GM12873 (cell line): ENCODE measurements around the gene SNTG2.

Experiments used
- TF ChIP-seq, protein P1 (sequence below): IDR thresholded peaks from 2 replicates; pipeline ENCODE4 v1.5.1; 2012; ENCODE audit warnings: low read depth, mild to moderate bottlenecking, moderate library complexity, low read length, control low read depth; ENCODE audit not compliant: insufficient read depth; ENCODE audit errors: missing control alignments

The SNTG2 gene

DNA sequence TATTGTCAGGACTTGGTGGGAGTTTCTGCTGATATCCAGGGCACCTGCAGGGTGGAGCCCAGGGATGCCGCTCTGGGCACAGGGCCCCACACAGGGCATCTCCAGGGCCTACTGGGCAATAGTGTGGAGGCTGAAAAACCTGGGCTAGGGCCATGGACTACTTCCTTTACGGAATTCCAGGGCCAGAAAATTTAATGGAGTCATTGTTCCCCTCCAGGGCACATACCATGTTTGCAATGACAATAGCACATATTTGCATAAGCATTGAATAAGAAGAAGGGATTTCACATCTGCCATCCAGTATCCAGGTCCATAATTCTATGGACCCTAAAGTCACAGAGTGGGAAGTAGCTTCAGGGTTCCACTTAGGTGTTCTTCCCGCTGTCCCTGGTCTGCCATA, 358.9 kb downstream of the SNTG2 start:
- TF ChIP-seq, protein P1, sequence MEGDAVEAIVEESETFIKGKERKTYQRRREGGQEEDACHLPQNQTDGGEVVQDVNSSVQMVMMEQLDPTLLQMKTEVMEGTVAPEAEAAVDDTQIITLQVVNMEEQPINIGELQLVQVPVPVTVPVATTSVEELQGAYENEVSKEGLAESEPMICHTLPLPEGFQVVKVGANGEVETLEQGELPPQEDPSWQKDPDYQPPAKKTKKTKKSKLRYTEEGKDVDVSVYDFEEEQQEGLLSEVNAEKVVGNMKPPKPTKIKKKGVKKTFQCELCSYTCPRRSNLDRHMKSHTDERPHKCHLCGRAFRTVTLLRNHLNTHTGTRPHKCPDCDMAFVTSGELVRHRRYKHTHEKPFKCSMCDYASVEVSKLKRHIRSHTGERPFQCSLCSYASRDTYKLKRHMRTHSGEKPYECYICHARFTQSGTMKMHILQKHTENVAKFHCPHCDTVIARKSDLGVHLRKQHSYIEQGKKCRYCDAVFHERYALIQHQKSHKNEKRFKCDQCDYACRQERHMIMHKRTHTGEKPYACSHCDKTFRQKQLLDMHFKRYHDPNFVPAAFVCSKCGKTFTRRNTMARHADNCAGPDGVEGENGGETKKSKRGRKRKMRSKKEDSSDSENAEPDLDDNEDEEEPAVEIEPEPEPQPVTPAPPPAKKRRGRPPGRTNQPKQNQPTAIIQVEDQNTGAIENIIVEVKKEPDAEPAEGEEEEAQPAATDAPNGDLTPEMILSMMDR = no peak

DNA sequence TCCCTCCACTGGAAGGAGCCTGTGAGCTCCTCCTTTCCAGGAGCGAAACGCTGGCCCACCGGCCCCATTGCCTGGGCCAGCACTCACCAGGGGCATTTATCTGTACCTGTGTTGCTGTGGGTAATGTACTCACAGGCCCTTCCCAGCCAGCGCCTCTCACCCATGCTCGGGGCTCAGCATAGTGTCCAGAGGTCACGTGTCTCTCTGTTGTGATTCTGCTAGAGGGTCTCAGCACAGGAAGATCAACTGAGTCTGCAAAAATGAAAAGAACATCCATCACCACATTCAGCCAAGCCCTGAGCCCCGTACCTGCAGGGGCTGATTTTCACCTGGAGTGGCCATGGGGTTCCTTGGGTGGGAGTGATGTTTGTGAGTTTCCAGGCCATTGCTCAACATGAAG, 359.6 kb downstream of the SNTG2 start:
- TF ChIP-seq, protein P1 = no peak

DNA sequence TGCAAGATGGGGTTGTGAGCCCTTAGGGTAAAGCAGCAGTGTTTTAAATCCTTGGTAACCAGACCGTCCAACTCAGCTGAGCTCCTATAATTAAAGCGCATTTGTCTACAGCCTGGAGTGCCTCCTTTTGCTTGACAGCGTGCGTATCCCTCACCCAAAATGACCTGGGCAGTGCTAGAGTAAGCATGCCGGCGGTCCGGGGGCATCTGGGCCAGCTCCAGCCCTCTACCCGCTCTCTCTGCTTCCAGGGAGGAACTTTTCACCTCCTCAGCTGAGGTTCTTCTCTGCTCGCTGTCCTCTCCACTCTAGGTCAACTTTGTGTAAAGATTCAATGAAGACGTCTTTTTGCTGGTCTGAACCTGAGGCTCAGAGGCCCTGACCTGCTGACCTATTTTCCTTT, 360.2 kb downstream of the SNTG2 start:
- TF ChIP-seq, protein P1 = no peak

DNA sequence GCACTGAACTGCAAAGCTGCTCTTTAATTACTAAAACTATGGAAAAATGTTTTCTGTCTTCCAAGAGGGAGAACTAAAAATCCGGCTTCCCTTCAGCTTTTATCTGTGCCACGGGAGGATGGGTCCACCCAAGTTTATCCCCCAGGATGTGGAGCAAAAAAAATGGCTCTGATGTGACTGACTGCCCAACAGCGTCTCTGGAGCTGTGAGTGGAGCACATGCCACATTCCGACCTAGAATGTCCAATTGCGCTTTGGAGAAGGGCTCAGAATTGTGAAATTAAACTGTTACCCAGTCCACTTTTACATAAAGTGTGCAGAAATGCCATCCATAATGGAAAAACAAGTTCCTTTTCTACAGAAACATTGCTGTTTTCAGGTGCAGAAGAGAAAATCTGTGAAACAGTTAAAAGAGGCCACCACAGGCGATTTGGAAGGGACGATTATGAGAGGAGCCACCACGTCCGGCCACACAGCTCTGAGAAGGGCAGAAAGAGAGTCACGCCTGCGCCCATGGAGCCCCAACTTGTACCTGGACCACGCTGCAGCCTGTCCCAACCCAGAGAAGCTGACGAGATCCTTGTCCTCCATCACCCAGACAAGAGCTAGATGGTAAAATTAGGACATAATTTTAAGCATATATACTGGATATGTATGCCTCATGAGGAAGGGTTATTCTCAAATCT, 362.7 kb downstream of the SNTG2 start:
- TF ChIP-seq, protein P1 = no peak

DNA sequence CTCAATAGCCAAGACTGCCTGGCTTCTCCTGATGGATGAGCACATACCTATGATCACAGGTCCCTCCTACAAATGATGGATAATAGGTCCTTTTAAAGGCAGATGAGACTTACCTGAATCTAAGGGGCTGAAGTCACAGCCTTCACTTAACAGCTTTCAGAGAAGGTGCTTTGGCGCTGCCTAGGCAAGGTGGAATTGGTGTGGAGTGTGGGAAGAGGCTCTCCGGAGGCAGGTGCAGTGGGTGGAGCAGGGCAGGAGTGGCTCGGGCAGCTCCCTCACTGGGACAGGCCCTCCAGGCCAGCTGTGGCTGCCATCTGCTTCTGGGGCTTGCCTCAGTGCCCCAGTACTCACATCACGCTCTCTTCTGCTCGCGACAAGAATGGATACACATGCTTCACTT, 363.6 kb downstream of the SNTG2 start:
- TF ChIP-seq, protein P1 = no peak

DNA sequence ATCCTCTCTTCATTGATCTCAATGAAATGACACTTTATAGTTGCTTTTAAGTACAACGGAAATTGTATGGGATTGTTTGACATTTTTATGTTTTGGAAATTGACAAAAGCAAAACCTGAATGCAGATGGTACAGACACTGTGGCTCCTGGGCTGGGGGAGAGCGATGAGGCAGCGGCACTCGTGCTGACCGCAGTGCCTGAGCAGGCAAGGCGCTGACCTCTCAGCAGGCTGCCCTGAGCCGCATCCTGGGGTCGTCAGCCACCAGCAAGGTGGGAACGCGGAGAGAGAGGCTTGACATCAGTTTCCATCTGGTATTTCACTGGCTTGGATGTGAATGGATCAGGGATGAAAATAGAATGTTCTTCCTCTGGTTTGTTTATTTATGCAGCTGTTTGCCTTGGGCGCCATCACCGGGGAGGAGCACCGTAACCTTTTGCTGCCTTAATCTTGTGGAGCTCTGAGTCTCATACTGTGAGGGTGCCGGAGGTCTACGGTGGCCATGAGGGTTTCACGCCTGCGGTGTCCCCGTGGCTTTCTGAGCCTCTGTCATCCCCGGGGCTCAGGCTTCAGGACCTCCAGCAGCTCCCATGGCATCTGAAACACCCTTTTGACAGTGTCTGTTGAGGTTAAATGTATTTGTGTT, 367.8 kb downstream of the SNTG2 start:
- TF ChIP-seq, protein P1 = no peak

DNA sequence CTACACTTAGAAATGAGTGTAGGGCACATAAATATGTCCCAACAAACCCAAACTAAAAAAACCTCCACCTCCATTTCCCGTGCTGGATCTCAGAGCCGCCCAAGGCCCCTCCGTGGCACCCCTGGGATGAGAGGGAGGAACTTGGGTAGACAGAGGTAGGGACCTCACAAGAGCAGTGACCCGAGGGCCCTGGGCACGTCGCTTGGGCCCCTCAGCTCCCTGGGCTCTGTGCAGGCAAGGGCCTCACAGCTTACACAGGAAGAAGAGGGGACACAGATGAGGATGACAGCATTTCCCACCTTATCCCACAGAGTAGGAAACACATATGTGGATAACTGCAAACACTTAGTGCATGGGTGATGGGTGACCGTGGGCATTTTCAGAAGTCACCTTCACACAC, 368.7 kb downstream of the SNTG2 start:
- TF ChIP-seq, protein P1 = no peak
